Suppressor macrophage treated with lipopolysaccharide for 4 hours (primary cell): Measurements from ENCODE around the gene GALNT9.

ENCODE experiments used
- DNase-seq: peaks from one replicate; pipeline ENCODE4 v3.0.0-alpha.2; 2020

GALNT9 gene

DNA sequence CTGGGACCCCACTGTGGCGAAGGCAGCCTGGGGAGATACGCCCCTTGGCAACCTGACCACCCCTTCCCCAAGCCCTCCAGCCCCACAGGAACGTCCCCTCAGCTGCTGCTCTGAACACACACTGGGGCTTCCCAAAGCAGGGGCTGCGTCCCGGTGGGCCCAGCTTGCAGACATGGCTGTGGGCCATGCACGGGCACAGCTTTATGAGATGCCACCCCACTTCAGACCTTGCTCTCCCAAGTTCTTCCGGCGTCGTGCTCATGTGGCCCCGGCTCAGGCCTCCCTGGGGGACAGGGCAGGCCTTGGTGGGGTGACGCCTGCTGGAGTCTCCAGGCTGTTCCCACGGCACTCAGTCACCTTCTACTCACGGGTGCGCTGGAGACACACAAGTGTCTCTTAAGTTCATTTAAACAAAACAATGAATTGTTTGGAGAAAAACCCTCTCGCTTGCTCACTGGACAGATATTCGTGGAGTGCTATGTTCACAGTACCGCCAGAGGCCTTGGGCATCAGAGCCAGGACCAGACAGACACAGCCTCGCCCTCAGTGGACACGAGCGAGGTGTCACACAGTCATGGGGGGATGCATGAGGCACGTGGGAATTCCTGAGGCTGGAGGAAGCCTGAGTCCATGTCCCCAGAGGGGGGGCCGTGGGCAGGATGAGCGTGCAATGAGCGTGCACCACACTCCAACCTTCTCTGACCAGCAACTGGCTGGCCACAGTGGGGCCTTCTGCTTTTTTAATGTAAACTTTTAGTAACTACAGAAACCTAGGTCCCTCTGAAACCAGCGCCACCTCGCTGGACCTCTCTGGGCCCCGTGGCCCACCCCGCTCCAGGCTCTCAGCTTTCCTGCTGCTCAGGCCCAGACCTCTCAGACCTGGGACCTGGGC, 4.3 kb downstream of the GALNT9 start:
- no peak for DNase-seq

DNA sequence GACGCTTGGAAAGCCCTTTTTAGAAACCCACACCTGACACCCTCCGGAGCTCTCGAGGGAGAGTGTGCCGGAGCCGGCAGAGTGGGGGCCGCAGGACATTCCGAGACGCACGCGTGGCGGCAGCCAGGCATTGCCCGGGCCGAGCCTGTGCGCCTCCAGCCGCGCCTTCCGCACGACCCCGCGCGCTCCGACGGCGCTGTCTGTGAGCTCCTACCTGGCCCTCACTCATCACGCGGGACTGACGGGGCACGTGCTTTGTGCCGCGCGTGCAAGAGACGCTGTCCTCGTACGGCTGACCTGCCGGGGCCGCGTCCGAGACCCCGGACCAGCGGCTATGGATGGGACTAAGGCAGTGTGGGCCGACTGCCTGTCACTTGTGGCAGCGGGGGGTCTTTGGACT, 5.2 kb downstream of the GALNT9 start:
- no peak for DNase-seq

DNA sequence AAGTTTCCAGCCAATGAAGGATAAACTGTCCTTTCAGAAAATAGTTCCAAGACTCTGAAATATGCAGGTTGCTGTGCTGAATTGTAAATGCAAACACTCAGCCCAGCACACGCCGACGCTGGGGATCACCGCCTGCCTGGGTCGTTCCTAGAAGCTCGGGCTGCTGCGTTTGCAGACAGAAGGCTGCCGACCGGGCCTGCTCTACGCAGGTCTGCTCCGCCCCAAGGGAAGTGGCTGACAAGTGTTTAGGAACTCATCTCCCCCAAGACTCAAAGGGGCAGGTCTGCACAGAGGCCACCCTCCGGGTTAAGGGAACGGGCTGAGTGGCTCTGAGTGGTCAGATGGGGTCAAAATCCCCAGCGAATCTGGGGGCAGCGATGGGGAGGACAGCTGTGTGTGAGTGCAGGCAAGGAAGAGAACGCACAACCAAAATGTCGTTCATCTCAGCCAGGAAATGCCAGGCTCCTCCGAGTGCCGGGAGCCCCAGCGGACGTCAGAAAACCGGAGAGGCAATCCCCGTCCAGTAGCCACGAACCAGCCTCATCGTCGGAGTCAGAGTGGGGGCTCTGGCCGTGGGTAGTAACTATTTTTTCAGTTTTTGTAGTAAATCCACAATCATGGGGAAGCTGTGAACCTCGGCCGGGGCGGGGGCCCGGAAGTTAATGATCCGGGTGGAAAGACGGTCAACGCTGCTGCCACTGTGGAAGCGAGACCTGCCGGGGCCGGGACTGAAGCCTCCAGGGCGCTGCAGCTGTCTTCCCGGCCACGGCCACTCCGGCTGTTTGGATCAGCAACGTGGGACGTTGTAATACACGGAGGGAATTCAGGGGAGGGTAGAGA, 6.0 kb downstream of the GALNT9 start:
- no peak for DNase-seq

DNA sequence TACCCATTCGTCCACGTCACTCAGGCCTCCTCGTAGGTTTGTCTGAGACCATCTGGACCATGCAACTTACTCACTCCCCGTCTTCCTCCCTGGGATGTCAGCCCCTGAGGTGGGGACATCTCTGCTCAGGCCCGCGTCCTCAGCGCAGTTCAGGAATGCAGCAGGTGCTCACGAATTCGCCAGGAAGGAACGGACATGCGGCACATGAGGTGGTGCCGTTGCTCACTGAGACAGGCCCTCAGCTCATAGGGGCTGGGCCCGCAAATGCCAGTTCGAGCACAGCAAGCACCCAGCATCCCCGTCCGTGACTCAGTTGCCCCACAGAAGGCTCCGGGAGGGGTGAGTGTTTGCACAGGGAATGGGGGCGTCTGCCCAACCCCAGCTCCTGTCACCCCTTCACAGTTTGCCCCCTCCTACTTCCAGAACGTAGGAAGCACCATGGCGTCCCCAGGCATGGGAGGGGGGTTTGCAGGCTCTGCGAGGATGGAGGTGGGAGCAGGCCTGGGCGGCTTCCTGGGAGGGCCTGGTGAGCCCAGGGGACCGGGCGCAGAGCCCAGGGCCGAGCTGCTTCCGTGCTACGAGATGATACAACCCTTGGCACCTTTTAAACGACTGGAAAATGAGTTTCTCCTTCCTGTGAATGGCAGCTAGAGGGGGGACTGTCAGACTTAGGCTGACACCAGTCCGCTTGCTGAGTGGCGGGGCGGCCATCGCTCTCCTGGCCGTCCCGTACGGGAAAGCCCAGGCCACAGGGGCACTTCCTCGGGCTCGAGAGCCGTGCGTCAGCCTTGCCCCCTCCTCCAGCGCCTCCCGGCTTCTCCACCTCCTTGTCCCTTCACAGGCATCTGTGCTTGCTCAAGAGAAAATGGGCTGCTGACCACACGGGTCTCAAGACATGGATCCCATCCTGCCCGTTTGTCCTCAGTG, 6.9 kb downstream of the GALNT9 start:
- no peak for DNase-seq

DNA sequence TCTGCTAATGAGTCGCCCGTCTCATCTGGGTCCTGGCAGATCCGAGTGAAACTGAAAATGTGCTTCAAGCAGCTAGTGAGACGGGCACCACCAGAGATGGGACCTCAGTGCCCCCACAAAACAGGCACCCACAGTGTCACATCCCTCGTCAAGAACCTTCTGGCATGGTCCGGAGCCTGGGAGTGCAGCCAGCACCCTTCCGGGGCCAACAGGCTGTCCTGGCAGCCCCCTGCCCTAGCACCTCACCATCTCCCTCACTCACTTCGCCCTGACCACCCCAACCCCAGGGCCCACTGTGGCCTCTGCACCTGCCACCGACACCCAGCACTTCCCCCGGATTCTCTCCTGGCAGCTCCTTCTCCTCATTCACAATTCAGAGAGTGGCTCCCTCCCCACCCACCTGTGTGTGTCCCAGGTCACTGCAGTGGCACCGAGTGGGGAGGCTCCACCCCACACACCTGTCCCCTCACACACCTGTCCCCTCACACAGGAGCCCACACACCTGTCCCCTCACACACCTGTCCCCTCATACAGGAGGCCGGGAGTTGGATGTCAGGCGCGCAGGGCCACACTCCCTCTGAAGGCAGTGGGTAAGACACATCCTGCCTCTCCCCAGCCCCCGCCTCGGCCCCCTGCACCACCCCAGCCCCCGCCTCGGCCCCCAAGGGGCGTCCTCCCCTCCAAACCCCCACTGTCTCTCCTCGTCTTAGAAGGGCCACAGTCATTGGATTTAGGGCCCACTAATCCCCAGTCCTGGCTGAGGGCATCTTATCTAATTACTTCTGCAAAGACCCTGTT, 7.9 kb downstream of the GALNT9 start:
- DNase-seq, result no peak

DNA sequence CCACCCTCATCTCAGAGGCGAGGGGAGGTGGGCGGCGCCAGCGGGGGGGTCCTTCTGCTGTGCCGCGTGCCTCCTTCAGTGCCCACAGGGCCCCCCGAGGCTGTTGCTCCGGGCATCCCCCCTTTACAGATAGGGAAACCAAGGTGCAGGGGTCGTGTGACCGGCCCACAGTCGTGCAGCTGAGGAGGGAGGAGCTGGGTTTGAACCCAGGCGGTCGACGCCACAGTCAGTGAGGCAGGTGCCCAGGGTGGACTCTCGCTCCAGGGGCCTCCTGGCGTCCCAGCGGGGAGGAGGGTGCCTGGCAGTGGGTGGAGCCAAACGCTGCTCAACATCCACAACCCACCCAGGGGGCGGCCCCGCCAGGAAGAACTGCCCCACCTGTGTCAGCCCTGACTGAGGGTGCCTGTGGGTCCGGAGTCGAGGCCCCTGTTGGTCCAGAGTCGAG, 8.6 kb downstream of the GALNT9 start:
- no peak for DNase-seq

DNA sequence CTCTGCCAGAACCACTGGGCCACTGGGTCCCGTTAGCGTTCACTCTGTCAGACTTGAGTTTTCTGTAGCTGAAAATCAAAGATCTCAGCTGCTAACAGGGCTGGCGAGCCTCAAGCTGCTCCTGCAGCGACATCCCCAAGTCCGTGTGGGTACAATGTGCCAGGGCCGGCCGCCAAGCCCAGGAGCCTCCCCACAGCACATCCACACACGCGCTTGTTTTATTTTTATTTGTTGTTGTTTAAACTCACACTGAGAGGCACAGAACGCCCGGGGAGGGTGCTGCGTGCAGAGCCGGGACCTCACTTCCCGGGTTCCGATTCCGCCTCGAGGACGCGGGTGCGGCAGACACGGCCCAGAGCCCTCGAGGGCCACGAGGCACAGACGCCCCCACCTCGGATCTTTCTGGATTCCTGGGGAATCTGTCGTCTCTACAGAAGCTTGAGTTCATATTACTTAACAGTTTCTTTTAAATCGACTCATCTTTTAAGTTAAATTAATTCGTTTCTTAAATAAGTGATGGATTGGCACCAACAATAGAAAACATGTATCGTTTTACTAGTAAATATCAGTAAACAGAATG, 9.3 kb downstream of the GALNT9 start:
- DNase-seq, result no peak

DNA sequence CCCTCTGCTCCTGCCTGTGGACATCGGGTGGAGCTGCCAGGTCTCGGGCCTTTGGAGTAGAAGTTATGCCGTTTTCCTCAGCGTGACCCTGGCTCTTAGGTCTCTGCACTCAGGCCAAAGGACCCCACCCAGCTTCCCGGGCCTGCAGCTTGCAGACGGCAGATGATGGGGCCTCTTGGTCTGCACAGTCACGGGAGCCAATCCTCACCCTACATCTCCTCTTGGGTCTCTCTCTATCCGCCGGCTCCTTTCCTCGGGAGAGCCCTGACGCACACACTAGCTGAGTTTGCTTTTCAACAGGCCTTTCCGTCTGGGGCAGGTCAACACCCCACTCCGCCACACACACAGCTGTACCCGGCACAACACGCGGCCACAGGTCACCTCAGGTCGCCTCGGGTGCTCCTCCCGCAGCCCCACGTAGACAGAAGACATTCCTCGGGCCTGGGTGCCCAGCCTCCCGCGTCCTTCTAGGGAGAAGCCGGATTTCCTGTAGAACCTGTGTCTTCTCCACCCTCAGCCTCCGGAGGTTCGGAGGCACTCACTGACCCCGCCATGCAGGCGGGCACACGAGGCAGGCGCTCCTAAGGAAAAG, 9.9 kb downstream of the GALNT9 start:
- no peak for DNase-seq

DNA sequence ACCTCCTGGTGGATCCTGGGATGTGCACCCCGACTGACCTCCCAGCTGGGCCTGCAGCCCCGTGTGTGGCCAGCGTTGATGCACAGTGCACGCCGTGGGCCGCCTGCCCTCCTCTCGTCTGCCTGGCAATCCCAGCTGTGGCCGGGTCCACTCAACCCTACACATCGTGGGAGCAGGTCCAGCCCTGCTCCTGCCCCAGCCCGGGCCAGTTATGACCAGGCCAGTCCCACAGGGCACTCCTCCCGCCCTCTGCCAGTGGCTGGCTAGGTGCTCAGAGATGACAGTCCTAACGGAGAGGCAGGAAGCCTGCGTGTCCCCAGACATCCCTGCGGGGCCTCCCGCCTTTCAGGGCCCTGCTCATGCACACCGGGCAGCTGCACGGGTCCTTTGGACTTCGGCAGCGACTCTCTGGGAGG, 10.8 kb downstream of the GALNT9 start:
- no peak for DNase-seq

DNA sequence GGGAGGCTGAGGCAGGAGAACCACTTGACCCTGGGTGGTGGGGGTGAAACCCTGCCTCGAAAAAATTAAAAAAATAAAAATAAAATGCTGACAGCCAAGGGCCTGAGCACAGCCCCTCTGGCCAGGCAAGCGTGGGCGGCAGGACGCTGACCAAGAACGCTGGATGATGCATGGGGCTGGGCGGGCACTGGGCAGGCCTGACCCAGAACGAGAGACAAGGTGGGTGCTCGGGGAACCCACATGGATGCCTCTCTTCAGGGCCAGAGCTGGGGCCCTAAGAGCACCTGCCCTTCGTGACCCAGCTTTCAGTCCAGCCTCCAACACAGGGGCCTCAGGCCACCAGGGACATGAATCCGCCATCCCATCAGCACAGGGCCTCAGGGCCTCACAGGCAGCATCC, 11.3 kb downstream of the GALNT9 start:
- DNase-seq, result no peak

DNA sequence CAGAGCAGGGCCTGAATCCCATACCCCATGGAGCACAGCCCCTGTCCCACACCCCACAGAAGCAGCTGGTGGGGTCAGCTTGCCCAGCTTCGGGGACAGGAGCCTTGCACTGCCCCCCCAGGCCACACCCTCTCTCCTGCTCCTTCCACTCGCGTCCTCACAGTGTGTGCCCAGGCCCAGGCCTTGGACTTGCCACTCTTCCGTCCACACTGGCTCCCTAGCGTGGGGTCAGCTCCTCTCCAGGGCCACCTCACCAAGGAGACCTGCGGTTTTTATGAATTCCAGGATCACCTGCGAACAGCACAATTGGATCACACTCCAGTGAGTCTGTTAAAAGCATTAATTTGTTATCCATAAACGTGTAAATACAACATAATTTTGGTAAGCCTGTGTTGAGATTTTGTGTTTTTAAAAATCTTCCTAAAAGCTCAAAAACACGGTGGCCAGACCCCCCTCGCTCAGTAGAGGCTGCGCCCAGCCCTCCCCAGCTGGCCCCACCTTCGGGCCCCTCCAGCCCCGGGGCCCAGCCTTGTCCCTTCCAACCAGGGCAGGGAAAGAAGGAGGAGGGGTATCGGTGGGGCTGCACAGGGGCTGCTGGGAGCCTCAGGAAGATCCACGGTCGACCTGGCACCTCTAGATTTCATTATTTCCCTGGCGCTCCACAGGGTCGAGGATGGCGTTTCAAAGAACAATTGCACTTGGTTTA, 12.0 kb downstream of the GALNT9 start:
- DNase-seq, result no peak

DNA sequence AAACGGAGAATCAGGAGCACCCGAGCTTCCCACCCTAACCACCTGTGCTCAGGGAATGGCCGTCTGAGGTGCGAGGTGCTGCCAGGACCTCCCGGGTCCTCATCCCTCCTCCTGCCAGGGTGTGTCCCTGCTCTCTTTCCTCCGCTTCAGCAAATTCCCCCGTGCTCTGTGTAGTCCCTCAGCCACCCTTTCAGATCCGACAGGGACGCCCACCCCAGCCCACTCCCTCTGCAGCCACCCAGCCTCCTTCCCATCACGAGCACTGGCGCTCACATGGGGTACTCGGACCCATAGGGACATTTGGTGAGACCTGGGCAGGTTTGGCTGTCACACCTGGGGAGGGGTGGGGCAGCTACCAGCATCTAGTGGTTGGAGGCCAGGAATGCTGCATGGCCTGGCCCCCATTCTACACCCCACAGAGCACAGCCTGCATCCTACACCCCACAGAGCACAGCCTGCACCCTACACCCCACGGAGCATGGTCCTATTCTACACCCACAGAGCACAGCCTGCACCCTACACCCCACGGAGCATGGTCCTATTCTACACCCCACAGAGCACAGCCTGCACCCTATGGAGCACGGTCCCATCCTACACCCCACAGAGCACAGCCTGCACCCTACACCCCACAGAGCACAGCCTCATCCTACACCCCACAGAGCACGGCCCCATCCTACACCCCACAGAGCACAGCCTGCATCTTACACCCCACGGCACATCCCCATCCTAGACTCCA, 12.7 kb downstream of the GALNT9 start:
- no peak for DNase-seq

DNA sequence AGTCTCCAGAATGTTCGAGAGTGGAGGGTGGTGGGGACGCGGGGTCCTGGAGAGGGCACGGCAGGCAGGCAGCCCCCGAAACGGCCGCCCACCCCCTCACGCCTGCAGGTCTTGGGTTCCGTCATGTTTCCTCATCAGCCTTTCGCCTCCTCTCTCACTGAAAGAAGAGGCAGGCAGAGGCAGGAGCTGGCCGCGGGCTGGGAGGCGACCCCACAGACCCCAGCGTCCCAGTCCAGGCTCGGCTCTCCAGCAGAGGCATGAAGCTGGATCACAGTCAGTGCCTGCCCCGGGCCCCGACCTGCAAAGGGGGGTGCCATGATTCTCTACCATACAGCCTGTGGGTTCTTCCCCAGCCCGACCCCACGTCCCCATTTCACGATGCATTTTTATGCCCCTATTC, 13.4 kb downstream of the GALNT9 start:
- no peak for DNase-seq

DNA sequence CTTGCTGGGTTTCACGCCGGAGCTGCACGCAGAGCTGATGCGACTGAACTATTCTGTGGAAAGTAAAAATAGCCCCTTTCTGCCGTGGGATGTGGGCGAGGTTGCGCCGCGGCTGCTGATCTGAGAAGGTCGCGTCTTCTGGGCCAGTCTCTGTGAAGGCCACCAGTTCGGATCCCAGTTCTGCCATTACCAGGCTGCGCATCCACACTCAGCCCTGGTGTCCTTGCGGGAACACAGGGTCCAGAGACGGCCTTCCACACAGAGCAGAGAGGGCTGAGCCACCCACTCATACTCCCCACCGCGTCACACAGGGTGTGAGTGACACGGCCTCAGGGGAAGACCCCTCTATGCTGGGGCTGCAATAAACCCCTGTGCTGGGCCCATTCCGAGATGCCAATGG, 13.9 kb downstream of the GALNT9 start:
- no peak for DNase-seq

DNA sequence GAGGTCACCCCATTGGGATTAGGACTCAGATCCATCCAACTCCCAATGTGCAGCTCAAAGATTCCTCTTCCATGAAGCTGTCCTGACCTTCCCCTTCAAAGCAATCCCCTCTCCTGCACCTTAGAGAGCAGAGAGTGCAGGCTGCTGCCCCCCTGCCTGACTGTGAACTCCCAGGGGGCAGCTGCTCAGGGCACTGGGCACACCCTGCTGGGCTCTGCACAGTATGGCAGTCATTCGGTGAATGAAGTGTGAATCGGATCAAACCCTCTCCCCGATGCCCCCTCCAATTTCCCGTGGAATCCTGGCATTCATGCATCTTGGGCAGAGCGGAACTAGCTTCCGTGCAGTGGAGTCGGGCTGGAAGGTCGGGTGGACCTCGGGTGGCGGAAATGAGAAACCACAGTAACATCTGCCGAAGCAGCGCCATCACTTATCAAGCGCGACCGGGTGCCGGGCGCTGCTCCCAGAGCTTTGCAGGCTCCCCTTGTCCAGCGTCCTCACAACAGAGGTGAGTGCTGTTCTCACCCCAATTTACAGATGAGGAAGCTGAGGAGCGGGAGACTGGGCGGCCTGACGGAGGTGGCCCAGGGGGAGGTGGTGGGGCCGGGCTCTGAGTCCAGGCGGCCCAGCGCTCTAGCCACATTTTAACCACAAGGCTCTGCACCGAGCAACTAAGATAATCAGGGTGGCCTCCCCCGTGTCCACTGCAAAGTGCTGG, 14.7 kb downstream of the GALNT9 start:
- no peak for DNase-seq

DNA sequence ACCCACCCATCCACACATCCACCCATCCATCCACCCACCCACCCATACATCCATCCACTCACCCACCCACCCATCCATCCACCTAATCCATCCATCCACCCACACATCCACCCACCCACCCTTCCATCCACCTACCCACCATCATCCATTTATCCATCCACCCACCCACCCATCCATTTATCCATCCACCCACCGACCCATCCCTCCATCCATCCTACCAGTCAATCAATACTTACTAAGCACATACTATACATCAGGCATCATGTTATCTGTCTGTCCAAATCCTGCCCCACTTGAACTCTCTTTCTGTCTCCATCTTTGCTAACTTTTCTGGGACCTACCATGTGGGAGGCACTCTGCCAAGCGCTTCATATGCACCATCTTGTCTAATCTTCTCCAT, 15.4 kb downstream of the GALNT9 start:
- no peak for DNase-seq

DNA sequence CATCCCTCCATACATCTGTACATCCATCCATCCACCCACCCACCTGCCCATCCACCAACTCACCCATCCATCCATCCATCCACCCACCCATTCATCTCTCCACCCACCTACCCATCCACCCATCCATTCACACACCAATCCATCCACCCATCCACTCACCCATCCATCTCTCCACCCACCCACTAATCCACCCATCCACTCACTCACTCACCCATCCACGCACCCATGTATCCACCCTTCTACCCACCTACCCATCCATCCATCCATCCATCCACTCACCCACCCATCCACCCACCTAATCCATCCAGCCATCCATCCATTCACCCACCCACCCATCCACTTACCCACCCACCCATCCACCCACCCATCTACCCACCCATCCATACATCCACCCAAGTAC, 16.2 kb downstream of the GALNT9 start:
- no peak for DNase-seq

DNA sequence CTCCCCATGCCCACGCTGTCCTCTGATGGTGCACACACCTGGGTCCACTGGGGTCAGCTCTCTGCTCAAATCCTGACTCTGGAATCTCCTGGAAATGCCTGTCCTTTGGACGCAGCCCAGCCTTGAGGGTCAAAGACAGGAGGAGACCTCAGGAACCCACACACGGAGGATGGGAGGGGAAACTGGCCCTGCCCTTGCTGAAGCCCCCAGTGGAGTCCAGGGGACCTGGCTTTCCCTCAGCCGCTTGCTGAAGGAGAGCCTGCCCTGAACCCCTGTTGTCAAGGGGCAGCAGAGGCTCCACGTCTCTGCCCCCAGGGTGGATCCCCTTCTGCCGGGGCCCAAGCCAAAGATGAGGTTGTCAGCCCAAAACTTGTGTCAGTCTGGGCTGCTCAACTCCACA, 16.9 kb downstream of the GALNT9 start:
- DNase-seq, result no peak
